ENCODE results near the gene SORCS2. TPM values are rescaled to one million over a fixed set of nuclear protein-coding genes. Genes with fewer than 3 reads are reported as not detected.

The SORCS2 gene
- polyA plus RNA-seq, 3 donors: 0.46 to 0.55 TPM; not detected in 1

GRCh38 chr4:7761720-7762119 is 569.4 kb downstream of the SORCS2 start:
- Histone ChIP-seq H3K4me3 (replicated peaks in 1 of 3; ENCODE audit: low read depth in 2 of 3, low read length in 3 of 3) (no peak overlapping the region), H3K4me1 (ENCODE audit: control insufficient read depth in 1 of 2, insufficient read depth in 2 of 2, low read length in 2 of 2) (no peaks in the 10 kb centered on the region), H3K79me2 (ENCODE audit: insufficient read depth, low read length) (no peaks in the 10 kb centered on the region), H2AFZ (ENCODE audit: insufficient read depth, low read depth, low read length, poor library complexity, severe bottlenecking) (no peak overlapping the region), H3K9me3 (replicated peaks in 1 of 2; ENCODE audit: control insufficient read depth in 1 of 2, insufficient read depth in 1 of 2, low read length in 2 of 2) (no peaks in the 10 kb centered on the region), H3K9ac (ENCODE audit: insufficient read depth, low read length, poor library complexity, severe bottlenecking) (no peak overlapping the region), H3K27ac (ENCODE audit: low read depth in 1 of 2, low read length in 2 of 2) (no peak overlapping the region), H4K20me1 (ENCODE audit: insufficient read depth, low read length) (no peaks in the 10 kb centered on the region), H3K36me3 (replicated peaks in 1 of 2; ENCODE audit: control insufficient read depth in 1 of 2, insufficient read depth in 2 of 2, low read length in 2 of 2) (no peaks in the 10 kb centered on the region), H3K27me3 (ENCODE audit: control insufficient read depth in 2 of 2, insufficient read depth in 2 of 2, low read length in 2 of 2) (no peaks in the 10 kb centered on the region), H3K4me2 (replicated peaks; ENCODE audit: extremely low read depth, low read length, poor library complexity, severe bottlenecking) (no peak overlapping the region)
- TF ChIP-seq CTCF (IDR thresholded peaks at IDR 0.05): peak; percentile 82
- peaks cover 0 to 4% (median 0%) of the 10 kb centered on the region in 7 donors for H3K9me3 Mint-ChIP-seq
- peaks cover 8 to 21% (median 10%) of the 10 kb centered on the region in 3 donors for H3K27me3 Mint-ChIP-seq (ENCODE audit: low read depth in 3 of 3)
- H3K4me3 Mint-ChIP-seq: no peak overlapping the region
- H3K27ac Mint-ChIP-seq: no peak overlapping the region
- WGBS (ENCODE audit: insufficient coverage): 25% methylated on average over 12 of the region's 12 CpGs
- peaks cover 0 to 8% of the 10 kb centered on the region in 2 donors for H3K36me3 Mint-ChIP-seq
- intact Hi-C loops (cut with micrococcal nuclease): no loop called here
- H3K4me1 Mint-ChIP-seq: peaks cover 5% of the 10 kb centered on the region
- peak; percentile 22 to 60 (median 34) for DNase-seq

GRCh38 chr4:7762376-7763030 is 570.2 kb downstream of the SORCS2 start:
- H3K4me1 ChIP-seq (ENCODE audit: control insufficient read depth in 1 of 2, insufficient read depth in 2 of 2, low read length in 2 of 2): no peaks in the 10 kb centered on the region
- H3K36me3 ChIP-seq (replicated peaks in 1 of 2; ENCODE audit: control insufficient read depth in 1 of 2, insufficient read depth in 2 of 2, low read length in 2 of 2): no peaks in the 10 kb centered on the region
- H3K36me3 Mint-ChIP-seq: peaks cover 0 to 8% of the 10 kb centered on the region in 2 donors
- no peak for DNase-seq
- no peak overlapping the region for H3K4me3 ChIP-seq (replicated peaks in 1 of 3; ENCODE audit: low read depth in 2 of 3, low read length in 3 of 3)
- no peak overlapping the region for H3K4me3 Mint-ChIP-seq
- H4K20me1 ChIP-seq (ENCODE audit: insufficient read depth, low read length): no peaks in the 10 kb centered on the region
- peak overlapping the region in 1 of 7 donors; percentile 60 for H3K27ac Mint-ChIP-seq
- intact Hi-C loops (cut with micrococcal nuclease): no loop called here
- peaks cover 5% of the 10 kb centered on the region for H3K4me1 Mint-ChIP-seq
- H3K27me3 ChIP-seq (ENCODE audit: control insufficient read depth in 2 of 2, insufficient read depth in 2 of 2, low read length in 2 of 2): no peaks in the 10 kb centered on the region
- no peak overlapping the region for H3K27ac ChIP-seq (ENCODE audit: low read depth in 1 of 2, low read length in 2 of 2)
- peaks cover 5 to 19% (median 10%) of the 10 kb centered on the region in 3 donors for H3K27me3 Mint-ChIP-seq (ENCODE audit: low read depth in 3 of 3)
- H3K9ac ChIP-seq (ENCODE audit: insufficient read depth, low read length, poor library complexity, severe bottlenecking): no peak overlapping the region
- H3K79me2 ChIP-seq (ENCODE audit: insufficient read depth, low read length): no peaks in the 10 kb centered on the region
- H3K4me2 ChIP-seq (replicated peaks; ENCODE audit: extremely low read depth, low read length, poor library complexity, severe bottlenecking): no peak overlapping the region
- 81% methylated on average over 8 of the region's 15 CpGs for WGBS (ENCODE audit: insufficient coverage)
- H3K9me3 ChIP-seq (replicated peaks in 1 of 2; ENCODE audit: control insufficient read depth in 1 of 2, insufficient read depth in 1 of 2, low read length in 2 of 2): no peaks in the 10 kb centered on the region
- TF ChIP-seq CTCF (IDR thresholded peaks at IDR 0.05): no peak
- peaks cover 0 to 4% (median 0%) of the 10 kb centered on the region in 7 donors for H3K9me3 Mint-ChIP-seq
- no peak overlapping the region for H2AFZ ChIP-seq (ENCODE audit: insufficient read depth, low read depth, low read length, poor library complexity, severe bottlenecking)

All from CD14-positive monocyte (primary cell).